AML-193 (cell line): Measurements from ENCODE around the gene ZBTB7C.

Experiments
- DNase-seq, 2 experiments: peaks; one replicate each; lab custom pipeline; 2025; lab: John Stamatoyannopoulos, UW

ZBTB7C gene

GRCh38 chr18:48137374-48138081 lies 271.7 kb downstream of the ZBTB7C start:
- no peak for DNase-seq

- no peak for DNase-seq
Measured at GRCh38 chr18:48136827-48137373, 272.3 kb downstream of the ZBTB7C start.

- DNase-seq = no peak
Measured at GRCh38 chr18:48136051-48136826, 272.9 kb downstream of the ZBTB7C start.

- no peak for DNase-seq
Measured at GRCh38 chr18:48135436-48135966, 273.7 kb downstream of the ZBTB7C start.

- no peak for DNase-seq
Measured at GRCh38 chr18:48134609-48135008, 274.6 kb downstream of the ZBTB7C start.

GRCh38 chr18:48133671-48134251 lies 275.4 kb downstream of the ZBTB7C start:
- DNase-seq = no peak

DNA sequence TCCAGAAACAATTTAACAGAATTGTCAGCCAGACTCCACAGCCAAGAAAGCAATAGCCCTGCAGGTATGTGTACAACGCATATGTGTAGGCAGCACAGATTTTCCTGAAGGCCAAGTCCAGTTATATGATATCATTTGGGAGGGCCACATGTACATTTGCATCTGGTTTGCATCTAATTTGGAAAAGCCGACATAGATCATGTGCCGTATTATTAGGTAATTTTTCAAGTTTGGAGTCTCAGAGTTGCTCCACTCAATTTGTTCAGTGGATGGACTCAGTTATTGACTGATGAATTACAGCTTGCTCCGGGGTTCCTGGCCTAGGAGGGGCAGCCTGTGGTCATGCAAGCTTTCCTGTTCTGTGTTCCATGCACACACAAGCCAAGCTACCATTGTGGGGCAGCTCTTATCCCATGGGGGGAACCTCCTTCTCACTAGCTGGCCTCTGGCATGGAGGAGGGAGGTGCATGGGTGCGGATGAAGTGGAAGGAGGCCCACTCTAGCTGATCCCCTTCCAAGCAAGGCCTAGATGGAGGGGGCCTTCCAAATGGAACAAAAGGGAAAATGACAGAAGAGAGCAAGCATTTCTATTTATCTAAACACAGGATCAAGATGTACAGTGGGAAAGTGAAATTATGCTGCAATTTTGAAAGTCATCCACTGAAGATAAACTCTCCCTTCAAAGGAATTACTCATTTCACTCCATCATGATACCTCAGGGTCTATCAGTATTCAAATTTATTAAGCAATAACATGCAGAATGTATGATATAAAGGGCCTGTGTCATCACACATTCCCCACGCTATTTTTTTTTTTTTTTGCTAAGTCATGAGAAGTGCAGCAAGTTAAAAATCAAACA lies 276.2 kb downstream of the ZBTB7C start:
- DNase-seq = no peak

DNA sequence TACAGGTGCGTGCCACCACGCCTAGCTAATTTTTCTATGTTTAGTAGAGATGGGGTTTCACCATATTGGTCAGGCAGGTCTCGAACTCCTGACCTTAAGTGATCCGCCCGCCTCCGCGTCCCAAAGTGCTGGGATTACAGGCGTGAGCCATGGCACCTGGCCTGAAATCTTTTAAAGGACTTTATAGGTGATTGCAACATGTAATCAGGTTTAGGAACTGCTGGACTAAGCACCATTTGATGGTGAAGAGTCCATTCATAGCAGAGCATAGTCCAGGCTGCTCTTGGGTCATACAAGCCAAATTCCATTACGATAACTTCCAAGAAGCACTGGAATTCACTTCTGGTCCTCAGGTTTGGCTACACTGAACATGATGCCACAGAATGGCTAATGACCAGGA lies 278.1 kb downstream of the ZBTB7C start:
- no peak for DNase-seq

DNA sequence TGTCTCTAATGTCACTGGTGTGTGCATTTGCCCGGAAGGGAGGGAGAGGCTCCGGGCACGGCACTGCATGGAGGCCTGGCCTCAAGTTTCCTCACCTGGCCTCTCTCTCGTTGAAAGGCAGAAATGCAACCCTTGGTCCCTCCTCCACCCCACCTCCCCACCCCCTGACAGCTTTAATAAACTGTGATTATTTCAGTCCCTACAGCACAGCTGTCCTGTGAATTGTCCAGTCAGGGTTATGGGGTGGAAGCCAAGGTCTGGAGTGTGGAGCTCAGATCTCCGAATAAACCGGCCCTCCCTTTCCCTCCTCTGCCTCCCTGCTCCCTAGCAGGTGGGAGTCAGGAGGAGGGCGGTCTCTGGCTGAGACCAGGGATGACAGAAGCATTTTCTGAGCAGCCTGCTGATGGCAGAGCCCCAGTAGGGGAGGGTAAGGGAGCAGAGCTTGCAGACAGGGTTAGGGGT lies 279.5 kb downstream of the ZBTB7C start:
- no peak for DNase-seq

DNA sequence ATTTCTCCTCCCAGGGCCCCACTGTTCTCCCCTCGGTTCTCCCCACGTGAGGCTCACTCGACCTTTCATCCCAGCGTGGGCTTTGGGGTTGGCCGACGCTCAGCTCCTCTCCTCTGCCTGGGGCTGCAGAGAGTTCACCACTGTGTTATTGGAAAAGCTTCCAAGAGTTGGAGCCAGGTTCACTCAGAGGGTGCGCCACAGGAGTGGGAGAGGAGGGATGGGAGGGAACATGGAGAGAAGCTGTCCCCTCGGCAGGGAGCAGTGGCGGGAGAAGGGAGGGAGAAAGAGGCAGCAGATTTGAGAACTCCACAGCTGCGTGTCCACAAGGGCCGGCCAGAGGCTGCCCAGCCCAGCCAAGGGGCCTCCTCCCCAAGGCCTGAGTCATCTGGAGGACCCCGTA lies 281.6 kb downstream of the ZBTB7C start:
- DNase-seq = no peak

DNA sequence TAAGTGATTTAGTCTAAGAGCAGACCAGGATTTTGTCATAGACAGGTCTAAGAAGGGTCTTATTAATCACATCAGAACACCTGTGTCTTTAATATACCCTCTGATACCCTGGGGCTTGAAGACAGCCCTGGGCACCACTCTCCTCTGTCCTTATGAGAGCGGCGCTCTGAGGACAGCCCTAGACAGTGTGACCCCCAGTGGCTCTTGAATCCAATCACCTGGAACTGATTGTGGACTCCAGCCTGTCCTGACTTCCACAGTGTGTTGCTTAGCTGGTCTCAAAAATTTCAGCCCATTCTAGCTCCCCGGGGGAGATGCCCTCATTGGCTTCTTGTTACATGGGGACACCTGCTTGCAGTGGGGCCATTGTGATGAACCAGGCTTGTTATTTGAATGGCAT lies 282.9 kb downstream of the ZBTB7C start:
- DNase-seq = no peak

DNA sequence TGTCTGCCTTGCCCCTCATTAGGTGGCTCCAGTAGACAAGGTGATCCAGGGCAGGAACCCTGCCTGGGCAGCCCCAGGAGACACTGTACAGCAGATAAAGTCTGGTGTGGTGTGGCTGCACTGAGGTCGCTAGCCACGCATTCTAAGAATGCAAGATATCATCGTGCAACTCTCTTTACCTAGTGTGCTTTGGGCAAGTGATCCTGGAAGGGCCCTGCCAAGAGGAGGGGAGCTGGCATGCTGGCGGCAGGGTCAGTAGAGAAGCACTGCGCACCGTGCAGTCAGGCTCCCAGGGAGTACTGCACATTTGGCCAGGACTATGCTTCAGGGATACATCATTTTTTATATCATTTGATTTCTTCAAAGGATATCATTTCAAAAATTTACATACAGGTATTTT lies 283.5 kb downstream of the ZBTB7C start:
- no peak for DNase-seq

DNA sequence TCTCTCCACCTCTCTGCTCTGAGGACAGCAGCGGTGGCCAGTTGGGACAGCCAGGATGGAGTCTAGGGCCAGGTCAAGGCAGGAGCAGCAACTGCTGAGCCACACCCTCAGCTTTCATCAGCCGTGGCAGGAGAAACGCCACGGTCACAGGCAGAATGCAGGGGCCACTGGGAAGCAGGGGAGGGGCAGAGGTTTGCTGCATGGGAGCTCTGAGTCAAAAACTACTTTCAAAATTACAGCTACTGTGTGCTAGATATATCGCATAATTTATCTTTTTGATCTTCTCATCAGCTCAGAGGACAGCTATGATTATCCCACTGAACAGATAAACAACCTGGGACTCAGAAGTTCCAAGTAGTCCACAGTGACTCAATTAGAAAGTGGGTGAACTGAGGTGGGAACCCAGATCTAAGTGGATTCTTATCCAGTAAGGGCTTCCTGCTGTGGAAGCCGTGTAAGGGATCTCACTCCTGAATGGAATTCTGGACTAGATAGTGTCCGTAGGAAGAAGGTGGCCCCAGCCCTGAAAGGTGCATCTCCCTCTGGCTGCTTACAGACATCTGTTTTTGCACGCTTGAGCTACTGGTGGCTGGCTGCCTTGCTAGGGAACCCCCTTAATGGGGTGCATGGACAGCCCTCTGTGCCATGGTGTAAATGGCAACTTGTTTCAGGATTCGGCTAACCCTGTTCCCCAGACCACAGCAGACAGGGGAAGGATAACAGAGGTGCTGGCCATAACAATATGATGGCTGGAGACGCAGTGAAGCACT lies 284.1 kb downstream of the ZBTB7C start:
- no peak for DNase-seq

DNA sequence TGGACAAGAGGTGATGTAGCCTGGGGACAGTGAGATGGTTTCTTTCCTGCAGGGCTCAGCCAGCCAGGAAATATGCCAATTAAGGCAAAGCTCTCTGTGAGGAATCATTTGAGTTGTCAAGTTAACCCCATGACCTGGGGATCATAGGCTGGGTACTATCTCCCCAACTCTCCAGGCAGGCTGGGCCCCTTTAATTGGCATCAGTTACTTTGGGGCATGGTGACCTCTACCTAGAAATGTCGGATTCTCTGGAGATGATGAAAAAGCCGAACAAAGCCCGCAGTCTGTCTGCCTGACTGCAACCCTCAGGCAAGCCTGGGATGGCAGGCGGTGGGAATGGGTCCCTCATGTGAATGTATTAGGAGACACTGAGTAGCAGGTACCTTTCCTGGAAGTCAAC lies 285.2 kb downstream of the ZBTB7C start:
- DNase-seq = no peak

GRCh38 chr18:48123324-48123723 lies 285.9 kb downstream of the ZBTB7C start:
- DNase-seq = no peak

DNA sequence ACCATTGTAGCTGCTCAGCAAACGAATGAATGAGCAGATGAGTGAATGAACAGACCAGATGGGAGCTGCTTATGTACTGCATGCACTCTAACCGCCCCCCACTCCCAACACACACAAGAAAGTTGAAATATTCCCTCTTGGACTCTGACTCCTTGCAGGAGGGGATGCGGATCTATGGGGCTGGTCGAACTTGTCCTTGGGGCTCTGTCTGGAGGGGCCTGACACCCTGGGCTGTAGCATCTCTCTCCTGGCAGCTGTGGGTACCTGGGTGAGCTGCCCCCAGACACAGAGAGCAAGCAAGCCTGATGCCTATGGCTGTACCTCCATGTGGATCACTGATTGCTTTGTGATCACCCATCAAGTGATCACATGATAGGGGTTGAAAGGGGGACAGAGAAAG lies 286.4 kb downstream of the ZBTB7C start:
- no peak for DNase-seq

GRCh38 chr18:48122376-48122775 lies 286.8 kb downstream of the ZBTB7C start:
- DNase-seq = no peak

DNA sequence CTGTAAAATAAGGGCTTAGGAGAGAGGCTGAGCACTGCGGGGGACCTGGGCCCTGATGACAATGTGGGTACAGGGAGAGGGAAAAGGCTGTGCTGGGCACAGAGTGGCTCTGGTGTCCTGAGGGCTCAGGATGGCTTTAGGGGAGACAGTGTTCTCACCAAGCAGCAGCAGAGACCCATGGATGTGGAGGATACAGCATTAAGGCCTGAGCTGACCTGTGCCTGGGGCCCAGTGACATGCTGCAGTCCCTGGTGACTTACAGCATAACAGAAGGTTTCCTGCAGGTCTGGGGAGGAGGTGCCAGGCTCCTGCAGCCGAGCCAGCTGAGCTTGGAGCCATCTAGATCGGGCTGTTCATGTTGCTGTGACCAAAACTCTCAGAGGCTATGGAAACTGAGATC lies 287.4 kb downstream of the ZBTB7C start:
- no peak for DNase-seq

DNA sequence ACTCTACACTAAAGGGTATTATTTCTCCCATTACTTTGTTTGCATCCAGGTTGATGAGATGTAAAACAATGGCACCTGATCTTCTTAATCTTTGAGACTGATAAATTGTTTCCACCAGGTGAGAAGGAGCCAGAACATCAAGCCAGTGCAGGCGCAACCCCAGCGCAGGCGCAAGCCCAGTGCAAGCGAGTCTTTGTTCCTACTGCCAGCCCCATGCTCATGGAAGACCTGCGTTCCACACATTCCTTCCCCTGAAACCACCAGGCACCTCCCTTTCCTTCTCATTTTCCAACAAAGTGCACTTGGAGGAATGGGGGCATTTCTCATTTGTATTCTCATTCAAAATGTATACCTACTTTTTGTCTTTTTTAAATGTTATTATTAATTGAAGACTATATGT lies 290.0 kb downstream of the ZBTB7C start:
- DNase-seq = no peak

DNA sequence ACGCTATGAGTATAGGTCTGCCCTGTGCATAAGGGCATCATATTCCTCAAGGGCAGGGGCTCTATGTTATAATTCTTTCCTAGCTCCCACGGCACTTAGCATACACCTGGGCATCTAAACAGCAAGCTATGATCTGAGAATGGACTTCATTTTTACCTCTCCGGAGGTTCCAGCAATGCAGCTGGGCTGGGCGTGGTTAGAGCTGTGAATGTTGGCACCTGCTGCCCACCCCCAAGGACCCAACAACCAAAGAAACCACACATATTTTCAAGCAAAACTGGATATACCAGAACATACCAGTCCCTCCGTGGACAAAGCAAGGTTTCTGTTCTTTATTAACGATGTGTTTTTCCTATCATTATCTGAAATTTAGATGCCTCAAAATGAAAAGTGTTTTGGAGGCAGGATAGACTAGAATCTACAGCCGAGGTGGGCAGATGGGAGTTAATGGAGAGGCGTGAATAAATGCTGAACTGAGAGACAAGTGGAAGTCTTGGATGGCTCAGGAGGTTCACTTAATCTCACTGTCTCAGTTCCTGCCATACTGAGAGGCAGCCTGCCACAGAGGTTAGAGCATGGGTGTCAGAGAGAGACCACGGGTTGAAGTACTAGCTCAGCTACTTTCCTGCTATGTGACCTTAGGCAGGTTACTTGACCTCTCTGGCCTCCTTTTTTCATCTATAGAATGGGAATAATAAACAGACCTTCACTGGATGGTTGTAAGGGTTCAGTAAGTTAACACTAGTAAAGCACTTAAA lies 292.1 kb downstream of the ZBTB7C start:
- DNase-seq = no peak
